GM23338 (cell line): ENCODE results near the gene PROC.

Experiments
- CREB1 ChIP-seq: fragments of 250-450 bp; sonication (Bioruptor Pico); IDR thresholded peaks from 2 replicates; pipeline ENCODE4 v1.5.0; 2020; ENCODE audit warnings: low read depth, mild to moderate bottlenecking, moderate library complexity
- EZH2 ChIP-seq: fragments of 200-600 bp; sonication (generic); IDR thresholded peaks from one replicate; pipeline ENCODE4 v1.8.0; 2017; ENCODE audit warnings: antibody characterized with exemption, mild to moderate bottlenecking, low read depth; ENCODE audit not compliant: unreplicated experiment
- POLR2AphosphoS5 ChIP-seq: IDR thresholded peaks from 2 replicates; pipeline ENCODE4 v1.6.1; 2016; ENCODE audit warnings: antibody characterized with exemption, low read depth
- REST ChIP-seq: IDR thresholded peaks from one replicate; pipeline ENCODE4 v1.6.1; 2018; ENCODE audit warnings: antibody characterized with exemption; ENCODE audit not compliant: unreplicated experiment
- ZNF331 ChIP-seq: fragments of 250-450 bp; sonication (Bioruptor Pico); IDR thresholded peaks from 2 replicates; pipeline ENCODE4 v1.5.0; 2020; ENCODE audit warnings: low read depth, mild to moderate bottlenecking, moderate library complexity
- TF ChIP-seq, protein P1 (sequence below), 2 experiments: fragments of 200-600 bp in 1 of 2; sonication (generic) in 1 of 2; conservative IDR thresholded peaks; 2 replicates each; pipeline versions ENCODE4 v1.5.1 to v1.6.1; 2016 to 2017; ENCODE audit warnings: antibody characterized with exemption in 2 of 2, low read depth in 2 of 2, mild to moderate bottlenecking in 2 of 2, moderate library complexity in 1 of 2

GRCh38 chr2:127449898-127450297, 31.7 kb downstream of the PROC start:
- no peak for TF ChIP-seq ZNF331 (CRISPR knock-in tag)
- no peak for TF ChIP-seq POLR2AphosphoS5
- TF ChIP-seq REST, result no peak
- no peak for TF ChIP-seq EZH2
- TF ChIP-seq, protein P1, sequence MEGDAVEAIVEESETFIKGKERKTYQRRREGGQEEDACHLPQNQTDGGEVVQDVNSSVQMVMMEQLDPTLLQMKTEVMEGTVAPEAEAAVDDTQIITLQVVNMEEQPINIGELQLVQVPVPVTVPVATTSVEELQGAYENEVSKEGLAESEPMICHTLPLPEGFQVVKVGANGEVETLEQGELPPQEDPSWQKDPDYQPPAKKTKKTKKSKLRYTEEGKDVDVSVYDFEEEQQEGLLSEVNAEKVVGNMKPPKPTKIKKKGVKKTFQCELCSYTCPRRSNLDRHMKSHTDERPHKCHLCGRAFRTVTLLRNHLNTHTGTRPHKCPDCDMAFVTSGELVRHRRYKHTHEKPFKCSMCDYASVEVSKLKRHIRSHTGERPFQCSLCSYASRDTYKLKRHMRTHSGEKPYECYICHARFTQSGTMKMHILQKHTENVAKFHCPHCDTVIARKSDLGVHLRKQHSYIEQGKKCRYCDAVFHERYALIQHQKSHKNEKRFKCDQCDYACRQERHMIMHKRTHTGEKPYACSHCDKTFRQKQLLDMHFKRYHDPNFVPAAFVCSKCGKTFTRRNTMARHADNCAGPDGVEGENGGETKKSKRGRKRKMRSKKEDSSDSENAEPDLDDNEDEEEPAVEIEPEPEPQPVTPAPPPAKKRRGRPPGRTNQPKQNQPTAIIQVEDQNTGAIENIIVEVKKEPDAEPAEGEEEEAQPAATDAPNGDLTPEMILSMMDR (conservative IDR thresholded peaks at IDR 0.05; ENCODE audit: low read depth in 2 of 2), result no peak
- no peak for TF ChIP-seq CREB1 (CRISPR knock-in tag)
